Inflammatory macrophage (primary cell): Measurements from ENCODE around the gene FAM209B.
"Not testable (repeated sequence)": the region's sequence is repeated elsewhere in the genome, so short reads cannot be mapped to it uniquely, and the experiment has no call there.

Experiments
- DNase-seq, 2 donors: peaks; one replicate each; pipeline ENCODE4 v3.0.0-alpha.2; 2020 to 2022
- total RNA-seq, 18 experiments: gene quantifications; one replicate each; lab custom pipeline; 2026; ENCODE audit warnings: mixed read lengths in 6 of 18, inconsistent platforms in 2 of 18; lab: John Stamatoyannopoulos, UW

The FAM209B gene, protein sequence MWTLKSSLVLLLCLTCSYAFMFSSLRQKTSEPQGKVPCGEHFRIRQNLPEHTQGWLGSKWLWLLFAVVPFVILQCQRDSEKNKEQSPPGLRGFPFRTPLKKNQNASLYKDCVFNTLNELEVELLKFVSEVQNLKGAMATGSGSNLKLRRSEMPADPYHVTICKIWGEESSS
- total RNA-seq, result 0.06 to 0.97 (median 0.32) reads per million in 18 experiments

DNA sequence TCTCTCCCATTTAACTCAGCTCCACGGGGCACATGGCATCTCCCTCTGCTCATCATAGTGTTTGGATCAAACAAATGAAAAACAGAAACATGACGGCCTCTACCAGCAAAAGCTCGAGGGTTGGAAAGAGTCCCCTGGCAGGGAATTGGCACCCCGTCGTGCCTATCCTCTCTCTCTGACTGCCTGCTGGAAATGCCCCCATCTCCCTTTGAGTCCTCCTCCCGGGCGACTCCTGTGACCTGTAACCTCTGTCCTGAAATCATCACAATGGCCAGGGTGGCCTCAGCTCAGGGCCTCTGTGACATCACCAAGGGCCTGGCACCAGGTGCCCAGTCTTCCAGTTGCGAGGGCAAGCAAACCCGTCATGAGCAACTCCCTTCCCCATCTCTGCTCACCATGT lies at the start of gene FAM209B:
Gene FAM209B, plus strand, starts transcription at position 301 of the 400 bp plus-strand sequence. Its CDS starts 96 bp downstream, at position 397.
- not testable (repeated sequence) for DNase-seq

DNA sequence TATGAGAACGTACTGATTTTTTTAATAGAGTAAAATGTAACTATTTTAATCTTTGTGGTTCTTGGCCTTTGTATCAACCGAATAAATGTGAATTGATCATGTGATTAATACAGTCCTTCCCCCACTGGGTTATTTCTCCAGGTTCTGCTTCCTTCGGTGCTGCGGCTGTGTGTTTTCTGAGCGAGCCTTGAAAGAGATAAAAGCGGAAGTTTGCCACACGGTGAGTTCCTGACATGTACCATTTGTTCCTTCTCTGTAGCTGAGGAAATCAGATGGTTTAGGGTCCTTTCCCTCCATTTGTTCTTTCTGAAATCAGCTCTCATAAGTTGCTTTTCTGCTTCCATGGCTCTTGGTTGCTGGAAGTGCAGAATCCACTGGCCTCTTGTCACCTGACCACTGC lies 49.1 kb upstream of the FAM209B start:
- peak; percentile 42 to 58 for DNase-seq

DNA sequence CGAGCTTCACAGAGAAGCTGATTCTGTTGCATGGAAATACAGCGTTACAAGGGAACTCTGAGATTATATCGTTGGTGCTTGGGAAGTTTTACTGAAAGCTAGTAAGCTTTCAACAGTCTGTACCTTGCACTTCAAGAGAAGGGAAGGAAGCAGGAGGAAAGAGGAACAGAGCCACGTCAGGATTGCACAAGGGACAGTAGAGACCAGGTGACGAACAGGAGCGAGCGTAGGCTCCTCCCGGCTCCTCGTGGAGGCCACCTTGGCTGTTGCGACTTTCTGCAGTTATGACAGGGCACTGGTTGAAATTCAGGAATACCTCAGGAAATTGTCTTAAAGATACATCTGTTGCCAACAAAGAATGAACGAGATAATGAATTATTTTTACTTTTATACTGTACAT lies 45.8 kb upstream of the FAM209B start:
- peak; percentile 45 for DNase-seq

DNA sequence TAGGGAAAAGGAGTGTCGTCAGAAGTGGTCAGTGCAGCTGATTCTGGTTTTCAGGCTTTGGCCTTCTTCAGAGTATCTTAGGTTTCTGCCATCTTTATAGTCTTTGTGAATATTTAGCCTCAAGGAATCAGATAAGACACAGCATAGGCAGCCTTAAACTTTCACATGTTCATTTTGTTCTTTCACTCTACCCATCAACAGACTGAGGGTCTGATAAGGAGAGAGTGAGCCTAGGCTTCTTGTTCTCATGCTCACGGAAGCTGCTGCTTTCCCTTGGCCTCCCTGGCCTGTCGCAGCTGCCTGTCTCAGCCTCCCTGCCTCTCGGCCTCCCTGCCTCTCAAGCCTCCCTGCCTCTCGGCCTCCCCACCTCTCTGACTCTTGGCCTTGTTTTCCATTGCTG lies 44.5 kb upstream of the FAM209B start:
- no peak for DNase-seq

DNA sequence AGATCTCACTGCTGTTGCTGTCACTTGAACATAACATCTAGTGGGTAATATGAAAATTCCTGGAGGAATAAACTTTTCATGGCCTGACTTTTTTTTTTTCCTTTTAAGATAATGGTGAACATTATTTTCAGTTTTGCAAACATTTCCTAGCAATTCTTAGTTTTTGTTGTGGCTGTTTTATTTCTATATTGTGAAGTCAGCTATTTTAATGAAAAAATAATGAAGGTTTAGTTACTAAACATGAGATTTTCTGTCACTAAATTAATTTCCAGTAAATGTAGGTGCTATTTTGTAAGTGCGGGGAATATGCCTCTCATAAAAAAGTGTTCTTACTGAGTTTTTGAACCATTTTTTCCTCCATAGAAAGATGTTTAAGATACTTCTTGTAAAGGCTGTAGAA lies 31.9 kb upstream of the FAM209B start:
- DNase-seq, result no peak

DNA sequence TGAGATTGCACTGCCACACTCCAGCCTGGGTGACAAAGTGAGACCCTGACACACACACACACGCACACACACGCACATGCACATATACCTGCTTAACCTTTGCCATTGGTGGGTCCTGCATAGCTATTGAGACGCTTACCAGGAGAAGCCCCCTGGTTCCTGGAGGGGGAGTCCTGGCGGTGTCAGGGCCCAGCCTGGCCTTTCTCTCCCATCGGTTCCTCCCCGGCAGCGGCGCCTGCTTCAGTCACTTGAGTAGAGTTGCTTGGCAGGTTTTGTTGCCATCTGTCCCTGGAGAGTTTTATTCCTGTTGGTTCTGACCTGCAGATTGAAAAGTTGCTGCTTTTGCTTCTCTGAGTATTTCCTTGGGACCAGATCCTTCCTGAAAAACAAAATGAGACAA lies 29.1 kb upstream of the FAM209B start:
- DNase-seq, result no peak

DNA sequence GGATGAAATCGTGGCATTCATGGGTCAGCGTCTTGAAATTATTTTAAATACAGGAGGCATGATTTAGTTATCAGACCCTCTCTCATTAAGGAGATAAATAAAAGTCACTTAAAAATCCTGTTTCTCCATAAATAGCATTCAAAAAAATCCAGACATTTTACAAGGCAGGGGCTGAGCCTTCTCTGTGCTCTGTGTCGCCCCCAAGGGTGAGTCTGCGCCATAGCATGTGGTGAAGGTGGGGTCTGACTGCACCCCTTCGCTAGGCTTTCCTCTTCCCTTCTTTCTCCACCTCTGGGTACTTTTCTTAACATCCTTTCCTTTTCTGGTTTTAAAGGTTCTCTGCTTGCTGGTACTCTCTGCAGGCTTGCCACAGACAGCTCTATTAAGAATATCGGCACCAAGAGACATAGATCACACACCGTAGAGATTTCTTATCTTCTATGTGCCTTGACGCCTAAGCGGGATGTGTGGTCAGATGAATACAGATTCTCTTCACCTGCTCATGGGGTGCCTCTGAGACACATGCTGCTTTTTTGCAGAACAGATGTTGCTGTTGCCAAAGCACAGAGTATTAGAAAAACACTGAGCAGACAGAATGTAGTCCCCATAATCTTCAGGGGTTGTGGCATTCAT lies 28.6 kb upstream of the FAM209B start:
- DNase-seq, result no peak

DNA sequence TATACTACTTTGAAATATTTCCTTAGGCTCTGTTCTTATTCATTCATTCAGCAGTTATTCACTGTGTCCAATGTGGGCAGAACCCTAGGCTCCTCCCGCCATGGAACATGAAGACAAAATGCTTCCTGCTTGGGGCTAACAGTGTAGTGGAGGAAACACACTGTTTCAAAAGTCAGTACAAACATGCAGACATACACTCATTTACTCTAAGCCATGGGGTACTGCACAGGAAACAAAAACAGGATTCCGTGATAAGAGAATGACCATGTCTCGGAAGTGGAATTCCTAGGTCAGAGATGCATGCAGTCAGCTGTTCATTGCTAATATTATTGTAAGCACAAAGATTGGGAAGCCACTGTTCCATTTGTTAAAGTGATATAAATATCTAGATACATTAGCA lies 26.9 kb upstream of the FAM209B start:
- DNase-seq, result no peak

DNA sequence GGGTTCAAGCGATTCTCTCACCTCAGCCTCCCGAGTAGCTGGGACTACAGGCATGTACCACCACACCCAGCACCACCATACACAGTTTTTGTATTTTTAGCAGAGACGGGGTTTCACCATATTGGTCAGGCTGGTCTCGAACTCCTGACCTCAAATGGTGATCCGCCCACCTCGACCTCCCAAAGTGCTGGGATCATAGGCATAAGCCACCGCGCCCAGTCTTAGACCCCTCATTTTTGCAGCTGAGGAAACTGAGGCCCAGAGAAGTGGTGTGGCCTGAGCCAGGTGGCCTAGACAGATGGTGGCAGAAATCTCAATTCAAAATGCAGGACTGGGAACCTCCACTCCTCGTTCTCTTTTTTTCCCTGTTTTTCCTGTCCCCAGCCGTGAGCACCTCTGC lies 21.1 kb upstream of the FAM209B start:
- DNase-seq, result no peak

DNA sequence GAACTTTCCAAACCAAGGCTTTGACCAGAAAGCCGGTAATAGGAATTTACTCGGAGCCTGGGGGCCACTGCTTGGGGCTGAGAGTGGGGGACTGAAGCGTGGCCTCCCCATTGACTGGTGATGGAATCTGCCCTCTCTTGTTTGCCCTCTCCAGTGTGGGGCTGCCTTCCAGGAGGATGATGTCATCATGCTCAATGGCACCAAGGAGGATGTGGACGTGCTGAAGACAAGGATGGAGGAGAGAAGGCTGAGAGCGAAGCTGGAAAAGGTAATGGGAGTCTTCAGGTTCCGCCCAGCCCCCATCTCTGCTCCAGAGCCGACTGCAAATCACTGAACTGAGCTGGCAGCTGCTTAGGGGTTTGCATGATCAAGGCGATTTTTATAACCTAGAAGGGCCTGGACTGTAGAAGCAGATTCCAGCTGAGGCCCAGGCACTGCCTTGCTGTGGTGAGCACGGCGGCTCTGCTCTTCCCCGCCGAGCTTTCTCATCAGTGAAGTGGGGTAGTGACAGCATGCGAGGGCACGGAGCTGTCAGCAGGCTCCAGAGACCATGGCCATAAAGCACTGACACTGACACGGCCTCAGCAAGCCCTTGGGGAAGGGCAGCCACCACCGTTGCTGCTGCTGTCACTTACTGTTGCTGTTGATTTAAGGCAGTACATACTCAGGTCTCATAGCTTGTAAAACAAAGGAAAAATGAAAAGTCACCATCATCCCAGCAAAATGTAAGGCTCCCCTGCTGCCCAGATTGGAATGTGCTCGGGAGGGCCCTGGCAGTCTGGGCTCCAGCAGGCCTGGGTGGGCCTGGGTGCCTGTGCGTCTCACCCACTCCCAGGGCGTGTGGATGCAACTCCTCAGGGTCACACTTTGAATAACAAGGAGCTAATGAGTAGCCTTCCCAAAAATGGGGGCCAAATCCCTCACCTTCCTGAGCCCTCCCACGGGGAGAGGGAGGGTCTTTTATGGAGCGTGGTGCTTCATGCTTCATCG lies 19.6 kb upstream of the FAM209B start:
- DNase-seq, result no peak

DNA sequence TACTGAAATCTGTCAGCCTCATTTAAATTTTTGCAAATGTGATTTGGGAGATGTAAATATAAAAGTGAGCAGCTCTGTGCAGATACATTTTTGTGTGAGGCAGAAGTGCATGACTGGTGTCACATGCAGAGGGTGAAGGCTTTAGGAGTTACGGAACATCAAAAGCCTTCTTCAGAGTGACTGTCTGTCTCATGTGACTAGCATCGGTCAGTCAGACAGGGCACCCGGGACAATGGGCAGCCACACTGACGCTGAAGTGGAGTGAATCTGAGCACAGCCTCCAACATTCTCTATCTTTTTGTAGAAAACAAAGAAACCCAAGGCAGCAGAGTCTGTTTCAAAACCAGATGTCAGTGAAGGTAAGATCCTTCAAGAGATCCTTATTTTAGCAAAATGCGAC lies 16.4 kb upstream of the FAM209B start:
- DNase-seq, result no peak

DNA sequence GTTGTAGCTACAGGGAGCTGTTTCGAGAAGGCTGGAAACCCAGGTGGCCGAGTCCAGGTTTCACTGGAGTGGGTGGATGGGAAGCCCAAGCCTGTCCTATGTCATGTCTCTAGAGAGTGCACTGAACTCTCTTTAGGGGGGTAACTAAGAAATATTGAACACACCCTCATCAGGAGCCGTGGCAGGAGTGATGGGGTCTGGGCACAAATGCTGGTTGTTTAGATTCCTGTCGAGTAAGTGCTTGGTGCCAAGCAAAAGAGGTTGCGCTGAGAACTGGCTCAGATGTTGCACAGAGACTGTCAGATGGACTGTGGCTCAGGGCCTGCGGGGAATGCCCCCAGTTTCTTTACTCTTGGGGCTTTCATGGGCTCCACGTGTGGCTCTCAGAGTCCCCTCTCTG lies 15.8 kb upstream of the FAM209B start:
- DNase-seq, result no peak

DNA sequence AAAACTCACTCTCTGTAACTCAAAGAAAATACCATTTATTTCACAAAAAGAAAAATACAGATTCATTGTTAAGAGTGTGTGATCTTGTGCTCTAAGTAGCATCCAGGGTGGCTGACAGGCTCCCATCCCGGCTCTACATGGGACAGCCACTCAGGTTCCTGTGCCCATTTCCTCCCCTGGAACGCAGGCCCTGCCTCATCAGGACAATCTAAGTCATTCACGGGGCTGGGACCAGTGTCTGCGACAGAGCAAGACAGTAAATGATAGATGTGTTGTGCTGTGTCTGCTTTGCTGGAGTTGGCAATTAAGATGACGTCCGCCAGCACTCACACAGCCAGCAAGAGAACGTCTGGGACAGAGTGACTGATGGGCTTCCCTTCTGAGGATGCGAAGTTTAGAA lies 15.4 kb upstream of the FAM209B start:
- no peak for DNase-seq

DNA sequence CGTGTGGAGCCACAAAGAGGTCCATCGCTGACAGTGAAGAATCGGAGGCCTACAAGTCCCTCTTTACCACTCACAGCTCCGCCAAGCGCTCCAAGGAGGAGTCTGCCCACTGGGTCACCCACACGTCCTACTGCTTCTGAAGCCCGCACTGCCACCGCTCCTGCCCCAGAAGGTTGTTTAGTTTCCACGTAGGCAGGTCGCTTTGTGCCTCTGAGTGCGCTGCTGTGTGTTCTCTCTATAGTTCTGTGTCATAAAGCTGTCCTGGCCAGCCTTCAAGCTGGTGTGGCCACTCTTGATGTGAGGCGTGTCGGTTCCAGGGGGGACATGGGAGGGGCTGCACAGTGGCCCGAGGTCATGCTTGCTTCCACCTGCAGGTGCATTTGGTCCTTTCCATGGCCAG lies 14.9 kb upstream of the FAM209B start:
- DNase-seq, result no peak

DNA sequence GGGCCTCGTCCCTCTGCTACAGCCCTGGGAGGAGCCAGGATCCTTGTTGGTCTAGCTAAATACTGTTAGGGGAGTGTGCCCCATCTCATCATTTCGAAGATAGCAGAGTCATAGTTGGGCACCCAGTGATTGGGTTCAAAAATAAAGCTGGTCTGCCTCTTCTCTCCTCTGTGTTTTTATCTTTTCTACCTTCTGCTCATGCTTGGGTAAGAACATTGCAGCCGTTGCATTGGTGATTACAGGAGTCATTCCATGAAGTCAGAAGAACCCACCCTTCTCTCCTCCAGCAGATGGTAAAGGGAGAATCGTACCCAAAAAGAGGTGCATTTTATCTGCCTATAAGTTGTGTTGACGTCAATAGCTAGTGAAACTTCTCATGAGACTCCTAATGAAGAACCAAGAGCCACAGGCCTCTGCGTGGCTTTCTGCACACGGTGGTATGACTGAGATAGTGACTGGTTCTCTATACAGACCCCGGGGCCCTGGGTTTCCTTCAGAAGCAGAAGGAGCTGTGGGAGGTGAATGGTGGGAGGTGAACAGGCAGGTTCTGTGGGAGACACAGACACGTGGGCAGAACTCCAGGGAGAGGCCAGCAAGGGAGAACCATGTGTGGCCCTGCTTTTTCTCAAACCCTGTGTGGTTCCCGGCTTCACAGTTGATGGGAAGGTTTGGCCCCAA lies 14.2 kb upstream of the FAM209B start:
- no peak for DNase-seq

DNA sequence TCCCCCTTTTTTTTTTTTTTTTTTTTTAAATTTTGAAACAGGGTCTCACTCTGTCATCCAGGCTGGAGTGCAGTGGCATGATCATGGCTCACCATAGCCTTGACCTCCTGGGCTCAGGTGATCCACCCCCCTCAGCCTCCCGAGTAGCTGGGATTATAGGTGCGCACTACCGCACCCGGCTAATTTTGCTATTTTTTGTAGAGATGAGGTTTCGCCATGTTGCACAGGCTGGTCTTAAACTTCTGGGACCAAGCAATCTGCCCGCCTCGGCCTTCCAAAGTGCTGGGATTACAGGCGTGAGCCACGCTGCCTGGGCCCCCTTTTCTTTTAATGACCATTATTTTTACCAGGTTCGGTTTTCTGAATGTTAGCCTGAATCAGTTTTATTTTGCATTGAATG lies 13.5 kb upstream of the FAM209B start:
- no peak for DNase-seq

DNA sequence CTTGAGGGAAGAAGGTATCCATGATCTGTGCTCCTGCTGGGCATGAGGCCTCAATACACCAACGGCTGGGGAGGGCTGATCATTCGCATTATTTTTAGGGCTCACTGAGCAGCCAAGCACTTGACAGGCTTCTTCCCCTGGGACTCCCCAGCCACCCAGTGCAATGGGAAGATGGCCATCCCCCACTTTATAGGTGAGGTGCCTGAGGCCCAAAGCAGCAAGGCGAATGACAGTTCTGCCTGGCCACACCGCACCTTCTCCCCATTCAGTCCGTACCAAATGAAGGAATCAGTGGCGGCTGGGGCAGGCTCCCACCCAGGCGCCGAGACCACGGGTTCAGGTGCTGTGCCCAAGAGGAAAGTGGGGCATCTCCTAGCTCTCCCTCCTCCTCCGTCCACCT lies 12.9 kb upstream of the FAM209B start:
- DNase-seq, result no peak

DNA sequence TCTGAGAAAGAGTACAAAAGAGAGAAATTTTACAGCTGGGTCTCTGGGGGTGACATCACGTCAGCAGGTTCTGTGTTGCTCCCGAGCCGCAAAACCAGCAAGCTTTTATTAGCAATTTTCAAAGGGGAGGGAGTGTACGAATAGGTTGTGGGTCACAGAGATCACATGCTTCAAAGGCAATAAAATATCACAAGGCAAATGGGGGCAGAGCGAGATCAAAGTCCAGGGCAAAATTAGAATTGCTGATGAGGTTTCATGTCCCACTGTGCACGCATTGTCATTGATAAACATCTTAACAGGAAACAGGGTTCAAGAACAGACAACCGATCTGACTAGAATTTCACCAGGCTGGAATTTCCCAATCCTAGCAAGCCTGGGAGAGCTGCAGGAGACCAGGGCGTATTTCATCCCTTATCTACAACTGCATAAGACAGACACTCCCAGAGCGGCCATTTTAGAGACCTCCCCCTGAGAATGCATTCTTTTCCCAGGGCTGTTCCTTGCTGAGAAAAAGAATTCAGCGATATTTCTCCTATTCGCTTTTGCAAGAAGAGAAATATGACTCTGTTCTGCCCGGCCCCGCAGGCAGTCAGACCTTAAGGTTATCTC lies 12.2 kb upstream of the FAM209B start:
- DNase-seq, result not testable (repeated sequence)

DNA sequence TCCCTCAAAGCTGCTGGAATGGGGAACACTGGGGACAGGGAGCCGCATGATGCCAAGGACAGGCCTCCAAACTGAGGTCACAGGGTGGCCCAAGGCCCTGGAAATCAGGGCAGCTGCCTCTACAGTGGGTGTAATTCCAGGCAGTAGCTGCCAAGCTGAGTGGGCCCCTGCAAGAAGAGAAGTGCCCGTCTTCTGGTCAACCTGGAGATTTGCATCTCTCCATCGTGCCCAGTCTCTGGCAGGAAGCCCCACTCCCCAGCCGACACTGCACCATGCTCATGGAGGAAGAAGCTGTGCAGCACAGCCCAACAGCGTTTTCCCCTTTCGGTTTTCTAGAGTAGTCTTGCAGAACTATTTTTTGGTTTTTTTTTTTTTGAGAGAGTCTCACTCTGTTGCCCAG lies 10.7 kb upstream of the FAM209B start:
- DNase-seq, result no peak

DNA sequence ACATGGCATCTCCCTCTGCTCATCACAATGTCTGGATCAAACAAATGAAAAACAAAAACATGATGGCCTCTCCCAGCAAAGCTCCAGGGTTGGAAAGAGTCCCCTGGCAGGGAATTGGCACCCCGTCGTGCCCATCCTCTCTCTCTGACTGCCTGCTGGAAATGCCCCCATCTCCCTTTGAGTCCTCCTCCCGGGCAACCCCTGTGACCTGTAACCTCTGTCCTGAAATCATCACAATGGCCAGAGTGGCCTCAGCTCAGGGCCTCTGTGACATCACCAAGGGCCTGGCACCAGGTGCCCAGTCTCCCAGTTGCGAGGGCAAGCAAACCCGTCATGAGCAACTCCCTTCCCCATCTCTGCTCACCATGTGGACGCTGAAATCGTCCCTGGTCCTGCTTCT lies 8.6 kb upstream of the FAM209B start, which contains the start of gene FAM209A:
Gene FAM209A, plus strand, starts transcription at position 301 of the 400 bp plus-strand sequence. Its CDS starts 65 bp downstream, at position 366.
- not testable (repeated sequence) for DNase-seq

DNA sequence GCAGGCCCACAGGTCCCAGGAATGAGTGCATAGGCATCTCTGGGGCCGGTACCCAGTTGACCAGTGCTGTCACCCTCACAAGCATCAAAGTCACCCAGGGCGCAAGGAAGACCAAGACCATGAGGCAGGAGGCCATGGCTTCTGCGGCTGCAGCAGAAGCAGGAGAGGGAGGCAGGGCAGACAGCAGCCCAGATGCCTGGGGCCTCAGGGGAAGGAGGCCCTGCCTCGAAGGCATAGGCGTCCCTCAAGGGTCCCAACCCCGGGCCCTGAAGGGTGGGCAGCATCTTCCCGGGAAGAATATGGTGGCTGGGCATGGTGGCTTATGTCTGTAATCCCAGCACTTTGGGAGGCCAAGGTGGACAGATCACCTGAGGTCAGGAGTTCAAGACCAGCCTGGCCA lies 5.5 kb upstream of the FAM209B start:
- DNase-seq, result no peak

DNA sequence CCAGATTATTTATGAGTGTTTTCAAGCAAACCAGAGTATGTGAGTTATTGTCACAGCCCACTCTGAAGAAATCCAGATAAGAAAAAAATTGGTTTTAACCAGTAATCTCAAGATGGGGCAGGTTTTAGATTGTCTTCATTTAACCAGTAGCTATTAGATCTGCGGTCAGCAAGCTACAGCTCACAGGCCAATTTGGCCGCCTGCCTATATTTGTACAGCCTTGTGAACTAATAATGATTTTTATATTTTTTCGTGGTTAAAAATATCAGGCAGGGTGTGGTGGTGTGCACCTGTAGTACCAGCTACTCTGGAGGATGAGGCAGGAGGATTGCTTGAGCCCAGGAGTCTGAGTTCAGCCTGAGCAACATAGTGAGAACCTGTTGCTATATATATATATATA lies 5.0 kb downstream of the FAM209B start:
- no peak for DNase-seq
